GM12865 (cell line): ENCODE data around the gene ZBTB49.

ENCODE experiments used
- DNase-seq: peaks from one replicate; pipeline ENCODE4 v3.0.0; 2010; ENCODE audit warnings: low read depth
- H3K4me3 ChIP-seq: 2 replicates; pipeline ENCODE4 v1.5.1; 2011; ENCODE audit warnings: mild to moderate bottlenecking, low read depth, low read length, control low read depth
- CTCF ChIP-seq: IDR thresholded peaks from 2 replicates; pipeline ENCODE4 v1.5.1; 2011; ENCODE audit warnings: low read length, control low read depth, low read depth, inconsistent platforms; ENCODE audit not compliant: insufficient read depth; ENCODE audit errors: missing control alignments

Gene ZBTB49

GRCh38 chr4:4328840-4329239, 38.8 kb downstream of the ZBTB49 start:
- no peak for TF ChIP-seq CTCF
- no peak overlapping the region for H3K4me3 ChIP-seq
- DNase-seq = no peak

- DNase-seq = no peak
- TF ChIP-seq CTCF = no peak
- H3K4me3 ChIP-seq = no peak overlapping the region
These were observed 39.4 kb downstream of the ZBTB49 start for GRCh38 chr4:4329496-4329895.

GRCh38 chr4:4330794-4331193, 40.7 kb downstream of the ZBTB49 start:
- H3K4me3 ChIP-seq = no peak overlapping the region
- TF ChIP-seq CTCF = no peak
- no peak for DNase-seq

GRCh38 chr4:4332529-4332928, 42.5 kb downstream of the ZBTB49 start:
- no peak for TF ChIP-seq CTCF

GRCh38 chr4:4333265-4333706, 43.2 kb downstream of the ZBTB49 start:
- no peak for DNase-seq
- H3K4me3 ChIP-seq = no peak overlapping the region
- no peak for TF ChIP-seq CTCF

More at GRCh38 chr4:4332529-4332928, 42.5 kb downstream of the ZBTB49 start:
- H3K4me3 ChIP-seq = no peak overlapping the region
- DNase-seq = peak; percentile 17

- no peak overlapping the region for H3K4me3 ChIP-seq
- TF ChIP-seq CTCF = peak; percentile 89
- DNase-seq = peak; percentile 79
These were observed 44.9 kb downstream of the ZBTB49 start for GRCh38 chr4:4334798-4335520.
